Natural killer cell (primary cell): ENCODE results near the gene CHAF1B. TPM values are rescaled to one million over a fixed set of nuclear protein-coding genes. Genes with fewer than 3 reads are reported as not detected.

Source experiments
- ATAC-seq, 3 donors: fragments of 150-1000 bp in 2 of 3; fragments of 200-7000 bp in 1 of 3; cut with Tn5 transposase; 1 replicate in 1 of 3; 2 replicates in 2 of 3; pipeline ENCODE4 v1.10.0; 2021; ENCODE audit warnings: mild to moderate bottlenecking in 2 of 3, moderate library complexity in 2 of 3
- DNase-seq, 2 donors: peaks; one replicate each; pipeline versions ENCODE4 v3.0.0 to v3.0.0-alpha.2; 2013 to 2021; ENCODE audit warnings: mixed read lengths in 1 of 2
- H3K27ac ChIP-seq: one replicate; pipeline ENCODE4 v1.5.1; 2013; ENCODE audit warnings: mild to moderate bottlenecking, low read length
- H3K27me3 ChIP-seq: one replicate; pipeline ENCODE4 v1.6.1; 2013; ENCODE audit warnings: low read length; ENCODE audit not compliant: control insufficient read depth, insufficient read depth
- H3K36me3 ChIP-seq: one replicate; pipeline ENCODE4 v1.6.1; 2013; ENCODE audit warnings: low read length; ENCODE audit not compliant: control insufficient read depth, insufficient read depth
- H3K4me1 ChIP-seq: one replicate; pipeline ENCODE4 v1.6.1; 2013; ENCODE audit warnings: low read length; ENCODE audit not compliant: control insufficient read depth, insufficient read depth
- H3K4me3 ChIP-seq: one replicate; pipeline ENCODE4 v1.5.1; 2013; ENCODE audit warnings: low read length
- H3K9me3 ChIP-seq: one replicate; pipeline ENCODE4 v1.6.1; 2013; ENCODE audit warnings: low read length; ENCODE audit not compliant: control insufficient read depth, insufficient read depth
- H3K27ac Mint-ChIP-seq, 2 donors: one replicate each; pipeline ENCODE4 v1.8.0; 2022; ENCODE audit warnings: mild to moderate bottlenecking in 2 of 2, mixed read lengths in 2 of 2, moderate library complexity in 1 of 2
- H3K27me3 Mint-ChIP-seq, 2 donors: one replicate each; pipeline ENCODE4 v1.8.0; 2022; ENCODE audit warnings: low read depth in 2 of 2, mixed read lengths in 2 of 2
- H3K36me3 Mint-ChIP-seq: one replicate; pipeline ENCODE4 v1.8.0; 2022; ENCODE audit warnings: mixed read lengths
- H3K4me1 Mint-ChIP-seq, 2 donors: one replicate each; pipeline ENCODE4 v1.8.0; 2022; ENCODE audit warnings: mixed read lengths in 2 of 2
- H3K4me3 Mint-ChIP-seq: one replicate; pipeline ENCODE4 v1.8.0; 2022; ENCODE audit warnings: mild to moderate bottlenecking, moderate library complexity, mixed read lengths
- H3K9me3 Mint-ChIP-seq, 2 donors: one replicate each; pipeline ENCODE4 v1.8.0; 2022; ENCODE audit warnings: mixed read lengths in 2 of 2
- CTCF ChIP-seq: fragments of 200-600 bp; IDR thresholded peaks from one replicate; pipeline ENCODE4 v1.8.0; 2022; ENCODE audit warnings: antibody characterized with exemption
- WGBS: methylation state at CpG from one replicate; pipeline ENCODE4 v1.1.7; 2013; ENCODE audit warnings: missing lambda C conversion rate; ENCODE audit not compliant: insufficient coverage; 5-methylcytosine and 5-hydroxymethylcytosine counted together
- intact Hi-C: fragments of 100-400 bp; cut with micrococcal nuclease; formaldehyde crosslinking; loops from one replicate; pipeline ENCODE4 v1.14.2; 2022
- total RNA-seq, 4 donors: library from RNA; stranded (reverse); fragments of 120-200 nt in 1 of 4; gene quantifications; one replicate each; pipeline versions ENCODE4 v1.2.3 to v1.2.4, GENCODE V29; 2013 to 2022

The CHAF1B gene
- total RNA-seq, 3 donors from 2014 or later (not counting 1 experiment from before 2014, with no cell fraction given): 7.6 to 7.9 (median 7.7) TPM

- Histone ChIP-seq H3K4me3 (peak overlapping the region; percentile 25), H3K27ac (peak overlapping the region; percentile 81), H3K4me1 (peaks cover 19% of the 10 kb centered on the region), H3K9me3 (no peaks in the 10 kb centered on the region), H3K27me3 (no peaks in the 10 kb centered on the region), H3K36me3 (no peaks in the 10 kb centered on the region)
- WGBS: 2% methylated on average over 22 of the region's 22 CpGs
- TF ChIP-seq CTCF: peak; percentile 17
- Mint-ChIP-seq H3K27me3 (peaks cover 0 to 5% of the 10 kb centered on the region in 2 donors), H3K27ac (peak overlapping the region; percentile 92 to 94), H3K36me3 (no peaks in the 10 kb centered on the region), H3K4me1 (peaks cover 15 to 30% of the 10 kb centered on the region in 2 donors), H3K4me3 (peak overlapping the region; percentile 87), H3K9me3 (no peaks in the 10 kb centered on the region)
- intact Hi-C loops: loop anchor here (1.0 to 2.0 kb wide), 2 partner anchors 35 to 109 kb away; no protein-coding TSS in a partner anchor
- peak; percentile 88 to 92 (median 92) for ATAC-seq
- DNase-seq: peak; percentile 65 to 79
Observed at GRCh38 chr21:36429947-36430546, 44.9 kb downstream of the CHAF1B start.

- intact Hi-C loops: loop anchor here (1.0 to 2.0 kb wide), 2 partner anchors 36 to 110 kb away; no protein-coding TSS in a partner anchor
- no peak overlapping the region for H3K27ac ChIP-seq
- no peak for ATAC-seq
Observed at GRCh38 chr21:36430841-36431240, 45.6 kb downstream of the CHAF1B start.

GRCh38 chr21:36431252-36431651 is 46.1 kb downstream of the CHAF1B start:
- no peak for TF ChIP-seq CTCF
- H3K27ac Mint-ChIP-seq: peak overlapping the region in 1 of 2 donors; percentile 94
- H3K9me3 Mint-ChIP-seq: no peaks in the 10 kb centered on the region
- H3K9me3 ChIP-seq: no peaks in the 10 kb centered on the region
- no peak for ATAC-seq
- no peaks in the 10 kb centered on the region for H3K36me3 Mint-ChIP-seq
- intact Hi-C loops: loop anchor here (2.0 kb wide), 1 partner anchor 36 kb away; no protein-coding TSS in a partner anchor
- DNase-seq: no peak
- H3K27me3 Mint-ChIP-seq: peaks cover 0 to 5% of the 10 kb centered on the region in 2 donors
- peaks cover 15 to 30% of the 10 kb centered on the region in 2 donors for H3K4me1 Mint-ChIP-seq
- WGBS: 61% methylated on average over 3 of the region's 4 CpGs
- H3K4me1 ChIP-seq: peaks cover 19% of the 10 kb centered on the region
- H3K27me3 ChIP-seq: no peaks in the 10 kb centered on the region
- no peak overlapping the region for H3K27ac ChIP-seq
- H3K4me3 ChIP-seq: no peak overlapping the region
- H3K36me3 ChIP-seq: no peaks in the 10 kb centered on the region
- no peak overlapping the region for H3K4me3 Mint-ChIP-seq

More at GRCh38 chr21:36430841-36431240, 45.6 kb downstream of the CHAF1B start:
- Mint-ChIP-seq H3K9me3 (no peaks in the 10 kb centered on the region), H3K36me3 (no peaks in the 10 kb centered on the region), H3K4me3 (peak overlapping the region; percentile 87), H3K27ac (peak overlapping the region; percentile 92 to 94), H3K27me3 (peaks cover 0 to 5% of the 10 kb centered on the region in 2 donors), H3K4me1 (peaks cover 15 to 30% of the 10 kb centered on the region in 2 donors)
- H3K4me1 ChIP-seq: peaks cover 19% of the 10 kb centered on the region
- H3K36me3 ChIP-seq: no peaks in the 10 kb centered on the region
- no peak for DNase-seq
- no peak overlapping the region for H3K4me3 ChIP-seq
- no peak for TF ChIP-seq CTCF
- 76% methylated on average over 4 of the region's 4 CpGs for WGBS
- no peaks in the 10 kb centered on the region for H3K27me3 ChIP-seq
- no peaks in the 10 kb centered on the region for H3K9me3 ChIP-seq
